Skeletal muscle tissue (tissue), 4 donors: ENCODE measurements around the gene TLCD2. TPM values are rescaled to one million over a fixed set of nuclear protein-coding genes. Genes with fewer than 3 reads are reported as not detected.
"Not testable (repeated sequence)": the region's sequence is repeated elsewhere in the genome, so short reads cannot be mapped to it uniquely, and the experiment has no call there.

ENCODE experiments used
- H3K27ac ChIP-seq: one replicate; pipeline ENCODE4 v1.7.0; 2013; ENCODE audit warnings: mild to moderate bottlenecking, low read depth, low read length, inconsistent platforms
- H3K27me3 ChIP-seq, 3 donors: one replicate each; pipeline ENCODE4 v1.7.0; 2013; ENCODE audit warnings: low read length in 3 of 3; ENCODE audit not compliant: control insufficient read depth in 3 of 3, insufficient read depth in 3 of 3
- H3K36me3 ChIP-seq, 3 donors: one replicate each; pipeline ENCODE4 v1.7.0; 2013; ENCODE audit warnings: low read length in 3 of 3; ENCODE audit not compliant: control insufficient read depth in 3 of 3, insufficient read depth in 3 of 3
- H3K4me1 ChIP-seq, 3 donors: one replicate each; pipeline ENCODE4 v1.7.0; 2013; ENCODE audit warnings: low read length in 3 of 3, mild to moderate bottlenecking in 3 of 3; ENCODE audit not compliant: control insufficient read depth in 3 of 3, insufficient read depth in 3 of 3
- H3K4me3 ChIP-seq, 3 donors: one replicate each; pipeline ENCODE4 v1.7.0; 2013; ENCODE audit warnings: low read length in 3 of 3
- H3K9ac ChIP-seq, 3 donors: one replicate each; pipeline ENCODE4 v1.7.0; 2013; ENCODE audit warnings: low read length in 3 of 3, mild to moderate bottlenecking in 3 of 3, moderate library complexity in 2 of 3, low read depth in 1 of 3
- H3K9me3 ChIP-seq, 3 donors: one replicate each; pipeline ENCODE4 v1.7.0; 2013; ENCODE audit warnings: low read length in 3 of 3; ENCODE audit not compliant: control insufficient read depth in 3 of 3
- total RNA-seq: library from RNA; depleted of rRNA; stranded (reverse); fragments of >200 nt; gene quantifications from one replicate; pipeline ENCODE4 v1.2.3, GENCODE V29; 2014
- donor health status: Osteomylitis.

The TLCD2 gene
- total RNA-seq, 1 donor from 2014 or later: 2.1 TPM

- no peaks in the 10 kb centered on the region for H3K27me3 ChIP-seq
- no peak overlapping the region for H3K27ac ChIP-seq
- H3K36me3 ChIP-seq: peaks cover 64 to 76% (median 67%) of the 10 kb centered on the region in 3 donors
- no peak overlapping the region for H3K9ac ChIP-seq
- H3K4me3 ChIP-seq: no peak overlapping the region
- H3K4me1 ChIP-seq: no peaks in the 10 kb centered on the region
- no peaks in the 10 kb centered on the region for H3K9me3 ChIP-seq
Observed at GRCh38 chr17:1661045-1661444, 49.1 kb downstream of the TLCD2 start.

GRCh38 chr17:1658100-1658499 lies 52.1 kb downstream of the TLCD2 start:
- Histone ChIP-seq H3K4me1 (no peaks in the 10 kb centered on the region), H3K27me3 (no peaks in the 10 kb centered on the region), H3K9me3 (no peaks in the 10 kb centered on the region), H3K36me3 (peaks cover 78 to 88% (median 83%) of the 10 kb centered on the region in 3 donors), H3K27ac (no peak overlapping the region), H3K9ac (no peak overlapping the region), H3K4me3 (no peak overlapping the region)

- no peaks in the 10 kb centered on the region for H3K9me3 ChIP-seq
- H3K4me1 ChIP-seq: peaks cover 15 to 18% (median 18%) of the 10 kb centered on the region in 3 donors
- H3K4me3 ChIP-seq: no peak overlapping the region
- no peak overlapping the region for H3K27ac ChIP-seq
- H3K27me3 ChIP-seq: no peaks in the 10 kb centered on the region
- peaks cover 73 to 78% (median 73%) of the 10 kb centered on the region in 3 donors for H3K36me3 ChIP-seq
- H3K9ac ChIP-seq: no peak overlapping the region
Observed at GRCh38 chr17:1653735-1654134, 56.4 kb downstream of the TLCD2 start.

GRCh38 chr17:1652794-1653193 lies 57.4 kb downstream of the TLCD2 start:
- not testable (repeated sequence) for H3K9ac ChIP-seq, H3K27ac ChIP-seq, H3K4me3 ChIP-seq, H3K27me3 ChIP-seq, H3K9me3 ChIP-seq
- Histone ChIP-seq H3K4me1 (peaks cover 22 to 27% (median 26%) of the 10 kb centered on the region in 3 donors), H3K36me3 (peaks cover 67 to 69% (median 67%) of the 10 kb centered on the region in 3 donors)

Other genes with a start within 250 kb of the TLCD2 start
- gene MYO1C, start 217.7 kb downstream of the TLCD2 start, total RNA-seq: 69.4 TPM
- 23.0 TPM for gene INPP5K, start 193.8 kb downstream of the TLCD2 start, total RNA-seq
- 11.0 TPM for gene PITPNA, start 147.6 kb downstream of the TLCD2 start, total RNA-seq
- 4.7 TPM for gene SLC43A2, start 81.5 kb downstream of the TLCD2 start, total RNA-seq
- 5.7 TPM for gene SCARF1, start 64.6 kb downstream of the TLCD2 start, total RNA-seq
- gene RILP, start 60.5 kb downstream of the TLCD2 start, total RNA-seq: 9.9 TPM
- 96.0 TPM for gene PRPF8, start 25.5 kb downstream of the TLCD2 start, total RNA-seq
- gene WDR81, start 14.3 kb upstream of the TLCD2 start, total RNA-seq: 10.4 TPM
- gene SERPINF2, start 32.5 kb upstream of the TLCD2 start, total RNA-seq: not detected
- 328 TPM for gene SERPINF1, start 51.7 kb upstream of the TLCD2 start, total RNA-seq
- 8.4 TPM for gene SMYD4, start 119.5 kb upstream of the TLCD2 start, total RNA-seq
- 26.1 TPM for gene RPA1, start 119.6 kb upstream of the TLCD2 start, total RNA-seq